HepG2 (cell line): ENCODE measurements around the gene BBS1. TPM values are rescaled to one million over a fixed set of nuclear protein-coding genes. Genes with fewer than 3 reads are reported as not detected.
A peak's percentile ranks its signal among the peaks of the same experiment; 100 is the strongest.

Experiments used
- ASH2L ChIP-seq: fragments of 300-600, 200-600 bp; sonication (generic); IDR thresholded peaks from 2 replicates; pipeline ENCODE4 v1.7.0; 2017; ENCODE audit warnings: low read depth, mild to moderate bottlenecking, moderate library complexity, mixed read lengths, low read length; ENCODE audit not compliant: insufficient read length
- CREM ChIP-seq, 2 experiments: sonication (generic) in 1 of 2; formaldehyde crosslinking in 1 of 2; IDR thresholded peaks; 2 replicates each; pipeline versions ENCODE4 v1.4.0 to v1.6.1; 2016 to 2020; ENCODE audit warnings: antibody characterized with exemption in 1 of 2, mild to moderate bottlenecking in 1 of 2, missing genetic modification reagents in 1 of 2
- ETV6 ChIP-seq: sonication (generic); formaldehyde crosslinking; conservative IDR thresholded peaks from 2 replicates; pipeline ENCODE4 v1.4.0; 2020; ENCODE audit warnings: missing genetic modification reagents
- NCOR1 ChIP-seq: fragments of 200-600 bp; sonication (generic); IDR thresholded peaks from 2 replicates; pipeline ENCODE4 v1.7.0; 2017; ENCODE audit warnings: antibody characterized with exemption, low read length, borderline replicate concordance
- ONECUT2 ChIP-seq: sonication (generic); formaldehyde crosslinking; IDR thresholded peaks from 2 replicates; pipeline ENCODE4 v1.4.0; 2020; ENCODE audit warnings: missing genetic modification reagents
- SALL2 ChIP-seq: sonication (generic); formaldehyde crosslinking; IDR thresholded peaks from 2 replicates; pipeline ENCODE4 v1.8.1; 2023; ENCODE audit warnings: mild to moderate bottlenecking, missing genetic modification reagents, inconsistent platforms
- SIN3B ChIP-seq: fragments of 150-350 bp; IDR thresholded peaks from 2 replicates; pipeline ENCODE4 v1.6.1; 2014; ENCODE audit warnings: low read length
- TBX2 ChIP-seq: sonication (generic); formaldehyde crosslinking; IDR thresholded peaks from 2 replicates; pipeline ENCODE4 v1.5.0; 2020; ENCODE audit warnings: missing genetic modification reagents, mild to moderate bottlenecking, borderline replicate concordance
- TOE1 ChIP-seq: sonication (generic); formaldehyde crosslinking; IDR thresholded peaks from 2 replicates; pipeline ENCODE4 v1.4.0; 2020; ENCODE audit warnings: mild to moderate bottlenecking, missing genetic modification reagents
- U2AF1 ChIP-seq: fragments of 200-400 bp; formaldehyde crosslinking; optimal IDR thresholded peaks from 2 replicates; pipeline ENCODE3; 2017; ENCODE audit warnings: mild to moderate bottlenecking, low read depth, low read length
- XRCC5 ChIP-seq: fragments of 200-400 bp; formaldehyde crosslinking; optimal IDR thresholded peaks from 2 replicates; pipeline ENCODE3; 2017; ENCODE audit warnings: mild to moderate bottlenecking, low read length
- ZFY ChIP-seq: sonication (generic); formaldehyde crosslinking; IDR thresholded peaks from 2 replicates; pipeline ENCODE4 v1.4.0; 2020; ENCODE audit warnings: missing genetic modification reagents
- ZMAT3 ChIP-seq: sonication (generic); formaldehyde crosslinking; conservative IDR thresholded peaks from 2 replicates; pipeline ENCODE4 v1.7.0; 2021; ENCODE audit warnings: missing genetic modification reagents
- ZNF253 ChIP-seq: sonication (generic); formaldehyde crosslinking; IDR thresholded peaks from 2 replicates; pipeline ENCODE4 v1.8.0; 2022; ENCODE audit warnings: mild to moderate bottlenecking, missing genetic modification reagents, borderline replicate concordance
- ZNF775 ChIP-seq: sonication (generic); formaldehyde crosslinking; IDR thresholded peaks from 2 replicates; pipeline ENCODE4 v1.4.0; 2020; ENCODE audit warnings: missing genetic modification reagents, mild to moderate bottlenecking, moderate library complexity, borderline replicate concordance
- polyA plus RNA-seq, 8 experiments: library from polyadenylated mRNA; depleted of rRNA in 3 of 8; stranded (reverse) in 7 of 8; unstranded in 1 of 8; fragments of >200 nt; fragmentation: Illumina TruSeq in 4 of 8; extraction: Trizol in 4 of 8; gene quantifications; 2 replicates each; pipeline versions ENCODE4 v1.2.1 to v1.2.3, GENCODE V29; 2011 to 2016; ENCODE audit warnings: low read depth in 4 of 8, missing spikeins in 1 of 8, mixed read lengths in 1 of 8; ENCODE audit not compliant: insufficient read depth in 1 of 8
- total RNA-seq, 5 experiments: library from RNA; depleted of rRNA; stranded (reverse); fragments of >200 nt; fragmentation: Illumina TruSeq; extraction: Trizol; gene quantifications; 2 replicates each; pipeline ENCODE4 v1.2.3, GENCODE V29; 2016; ENCODE audit warnings: low read depth in 1 of 5
- TF ChIP-seq, protein P1 (sequence below), 2 experiments: sonication (generic) in 1 of 2; formaldehyde crosslinking in 1 of 2; IDR thresholded peaks; 2 replicates each; pipeline versions ENCODE4 v1.5.1 to v1.6.1; 2011 to 2020; ENCODE audit warnings: borderline replicate concordance in 1 of 2, low read depth in 1 of 2, low read length in 1 of 2, mild to moderate bottlenecking in 1 of 2, missing genetic modification reagents in 1 of 2, moderate library complexity in 1 of 2
- TF ChIP-seq, protein P2 (sequence below): sonication (generic); formaldehyde crosslinking; IDR thresholded peaks from 2 replicates; pipeline ENCODE4 v1.5.1; 2020; ENCODE audit warnings: missing genetic modification reagents, mild to moderate bottlenecking, borderline replicate concordance
- TF ChIP-seq, protein P3 (sequence below): sonication (generic); formaldehyde crosslinking; IDR thresholded peaks from 2 replicates; pipeline ENCODE4 v1.4.0; 2020; ENCODE audit warnings: missing genetic modification reagents
- TF ChIP-seq, protein P4 (sequence below): sonication (generic); formaldehyde crosslinking; IDR thresholded peaks from 2 replicates; pipeline ENCODE4 v1.5.1; 2020; ENCODE audit warnings: mild to moderate bottlenecking, missing genetic modification reagents, moderate library complexity
- TF ChIP-seq, protein P5 (sequence below): sonication (generic); formaldehyde crosslinking; IDR thresholded peaks from 2 replicates; pipeline ENCODE4 v1.8.1; 2022; ENCODE audit warnings: mild to moderate bottlenecking, missing genetic modification reagents

The BBS1 gene
- total and polyA plus RNA-seq, 2 of the 13 experiments (the other 11 are each of a cell fraction or from before 2014, with no cell fraction given) = 11.7 to 14.1 TPM

DNA sequence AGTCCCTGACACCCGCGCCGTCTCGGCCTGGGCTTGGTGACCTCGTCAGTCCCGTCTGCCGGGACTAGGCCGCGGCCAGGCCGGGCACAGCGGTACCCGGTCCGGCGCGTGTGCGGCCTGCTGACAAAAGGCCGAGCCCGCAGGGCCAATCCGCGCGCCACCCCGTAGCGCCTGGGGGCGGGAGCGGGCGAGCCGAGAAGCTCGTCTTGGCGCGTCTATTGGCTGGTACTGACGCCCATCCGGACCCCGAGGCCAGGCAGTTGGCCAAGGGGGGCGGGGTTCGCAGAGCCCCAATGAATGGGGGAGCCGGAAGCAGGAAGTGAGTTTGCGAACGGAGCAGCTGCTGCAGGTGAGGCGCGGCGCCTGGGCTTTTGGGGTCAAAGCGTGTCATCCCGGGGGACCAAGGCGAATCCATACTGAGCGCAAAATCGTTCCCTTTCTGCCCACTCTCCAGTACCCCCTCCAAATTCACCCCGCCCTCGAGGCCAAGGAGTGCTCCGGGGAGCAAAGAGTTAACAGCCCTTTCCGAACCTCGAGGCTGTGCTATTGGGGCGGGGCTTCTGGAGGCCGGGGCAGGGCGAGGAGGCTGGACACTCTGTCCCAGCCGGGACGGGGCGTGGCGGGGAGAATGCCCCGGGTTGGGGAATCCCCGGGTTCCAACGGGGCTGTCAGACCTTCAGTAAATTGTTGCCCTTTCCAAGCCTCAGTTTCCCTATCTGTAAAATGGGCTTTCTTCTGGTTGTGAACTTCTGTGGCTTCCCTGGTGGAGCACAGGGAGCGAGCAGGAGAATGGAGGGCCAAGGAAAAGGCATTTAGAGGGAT is 30.1 kb upstream of the BBS1 start, which contains the start of gene DPP3 (continued):
- TF ChIP-seq TBX2 (CRISPR knock-in tag) (peak; percentile 45; the same call in 1 of the 2 replicates), NCOR1 (no peak; the same call in 1 of the 2 replicates), ASH2L (peak; percentile 93), XRCC5 (peak; percentile 34), SIN3B (0 out of 2 replicates have a peak, but pooled peaks have one; percentile 28), ZNF775 (CRISPR knock-in tag) (no peak), U2AF1 (no peak), TOE1 (CRISPR knock-in tag) (no peak), CREM (IDR thresholded peaks at IDR 0.05) (peak; percentile 61), CREM (CRISPR knock-in tag; IDR thresholded peaks at IDR 0.05) (no peak), SALL2 (CRISPR knock-in tag) (0 out of 2 replicates have a peak, but pooled peaks have one; percentile 5), ZNF253 (CRISPR knock-in tag) (0 out of 2 replicates have a peak, but pooled peaks have one; percentile 27), ZFY (peak; percentile 100), ETV6 (CRISPR knock-in tag) (no peak), ONECUT2 (CRISPR knock-in tag) (no peak), ZMAT3 (CRISPR knock-in tag) (peak; percentile 69; the same call in 1 of the 2 replicates)
- TF ChIP-seq, protein P1, sequence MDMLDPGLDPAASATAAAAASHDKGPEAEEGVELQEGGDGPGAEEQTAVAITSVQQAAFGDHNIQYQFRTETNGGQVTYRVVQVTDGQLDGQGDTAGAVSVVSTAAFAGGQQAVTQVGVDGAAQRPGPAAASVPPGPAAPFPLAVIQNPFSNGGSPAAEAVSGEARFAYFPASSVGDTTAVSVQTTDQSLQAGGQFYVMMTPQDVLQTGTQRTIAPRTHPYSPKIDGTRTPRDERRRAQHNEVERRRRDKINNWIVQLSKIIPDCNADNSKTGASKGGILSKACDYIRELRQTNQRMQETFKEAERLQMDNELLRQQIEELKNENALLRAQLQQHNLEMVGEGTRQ (IDR thresholded peaks at IDR 0.05; ENCODE audit: low read depth, low read length) = no peak
- TF ChIP-seq, protein P1 (CRISPR knock-in tag; IDR thresholded peaks at IDR 0.05; ENCODE audit: borderline replicate concordance) = peak; percentile 45; the same call in 1 of the 2 replicates
- TF ChIP-seq, protein P2, sequence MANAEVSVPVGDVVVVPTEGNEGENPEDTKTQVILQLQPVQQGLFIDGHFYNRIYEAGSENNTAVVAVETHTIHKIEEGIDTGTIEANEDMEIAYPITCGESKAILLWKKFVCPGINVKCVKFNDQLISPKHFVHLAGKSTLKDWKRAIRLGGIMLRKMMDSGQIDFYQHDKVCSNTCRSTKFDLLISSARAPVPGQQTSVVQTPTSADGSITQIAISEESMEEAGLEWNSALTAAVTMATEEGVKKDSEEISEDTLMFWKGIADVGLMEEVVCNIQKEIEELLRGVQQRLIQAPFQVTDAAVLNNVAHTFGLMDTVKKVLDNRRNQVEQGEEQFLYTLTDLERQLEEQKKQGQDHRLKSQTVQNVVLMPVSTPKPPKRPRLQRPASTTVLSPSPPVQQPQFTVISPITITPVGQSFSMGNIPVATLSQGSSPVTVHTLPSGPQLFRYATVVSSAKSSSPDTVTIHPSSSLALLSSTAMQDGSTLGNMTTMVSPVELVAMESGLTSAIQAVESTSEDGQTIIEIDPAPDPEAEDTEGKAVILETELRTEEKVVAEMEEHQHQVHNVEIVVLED (CRISPR knock-in tag) = peak; percentile 46
- TF ChIP-seq, protein P3, sequence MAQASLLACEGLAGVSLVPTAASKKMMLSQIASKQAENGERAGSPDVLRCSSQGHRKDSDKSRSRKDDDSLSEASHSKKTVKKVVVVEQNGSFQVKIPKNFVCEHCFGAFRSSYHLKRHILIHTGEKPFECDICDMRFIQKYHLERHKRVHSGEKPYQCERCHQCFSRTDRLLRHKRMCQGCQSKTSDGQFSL (CRISPR knock-in tag) = peak; percentile 82
- TF ChIP-seq, protein P4, sequence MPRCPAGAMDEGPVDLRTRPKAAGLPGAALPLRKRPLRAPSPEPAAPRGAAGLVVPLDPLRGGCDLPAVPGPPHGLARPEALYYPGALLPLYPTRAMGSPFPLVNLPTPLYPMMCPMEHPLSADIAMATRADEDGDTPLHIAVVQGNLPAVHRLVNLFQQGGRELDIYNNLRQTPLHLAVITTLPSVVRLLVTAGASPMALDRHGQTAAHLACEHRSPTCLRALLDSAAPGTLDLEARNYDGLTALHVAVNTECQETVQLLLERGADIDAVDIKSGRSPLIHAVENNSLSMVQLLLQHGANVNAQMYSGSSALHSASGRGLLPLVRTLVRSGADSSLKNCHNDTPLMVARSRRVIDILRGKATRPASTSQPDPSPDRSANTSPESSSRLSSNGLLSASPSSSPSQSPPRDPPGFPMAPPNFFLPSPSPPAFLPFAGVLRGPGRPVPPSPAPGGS (CRISPR knock-in tag) = no peak
- TF ChIP-seq, protein P5, sequence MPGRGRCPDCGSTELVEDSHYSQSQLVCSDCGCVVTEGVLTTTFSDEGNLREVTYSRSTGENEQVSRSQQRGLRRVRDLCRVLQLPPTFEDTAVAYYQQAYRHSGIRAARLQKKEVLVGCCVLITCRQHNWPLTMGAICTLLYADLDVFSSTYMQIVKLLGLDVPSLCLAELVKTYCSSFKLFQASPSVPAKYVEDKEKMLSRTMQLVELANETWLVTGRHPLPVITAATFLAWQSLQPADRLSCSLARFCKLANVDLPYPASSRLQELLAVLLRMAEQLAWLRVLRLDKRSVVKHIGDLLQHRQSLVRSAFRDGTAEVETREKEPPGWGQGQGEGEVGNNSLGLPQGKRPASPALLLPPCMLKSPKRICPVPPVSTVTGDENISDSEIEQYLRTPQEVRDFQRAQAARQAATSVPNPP = no peak
